ENCODE data around the gene ARL4C. TPM values are rescaled to one million over a fixed set of nuclear protein-coding genes. Genes with fewer than 3 reads are reported as not detected.

ARL4C gene
- polyA plus RNA-seq (2012; ENCODE audit: low read depth, missing spikeins) = 5.1 TPM

GRCh38 chr2:234496835-234497593, at the start of gene ARL4C:
Gene ARL4C, minus strand, starts transcription at chr2:234497081. Its CDS starts 495 bp downstream, at chr2:234496586.
- DNase-seq (ENCODE audit: insufficient read length, low spot score) (peak; percentile 64), FAIRE-seq (no peak)
- TF ChIP-seq POU2F2 (IDR thresholded peaks at IDR 0.05; ENCODE audit: low read depth, low read length) (no peak), TAF1 (IDR thresholded peaks at IDR 0.05; ENCODE audit: low read depth, low read length) (no peak), PAX5 (IDR thresholded peaks at IDR 0.05; ENCODE audit: insufficient read depth, low read length, severe bottlenecking) (no peak)

GRCh38 chr2:234544659-234545611, 48.1 kb upstream of the ARL4C start:
- DNase-seq (ENCODE audit: insufficient read length, low spot score) = peak; percentile 68
- peak; percentile 61 for FAIRE-seq
- no peak for TF ChIP-seq POLR2A (IDR thresholded peaks at IDR 0.05; ENCODE audit: low read depth, low read length)
- no peak for TF ChIP-seq SPI1 (IDR thresholded peaks at IDR 0.05; ENCODE audit: low read depth, low read length)
- TF ChIP-seq PAX5 (IDR thresholded peaks at IDR 0.05; ENCODE audit: insufficient read depth, low read length, severe bottlenecking) = no peak
- TF ChIP-seq POLR2AphosphoS5 (IDR thresholded peaks at IDR 0.05; ENCODE audit: low read depth, low read length) = no peak
- TF ChIP-seq POU2F2 (IDR thresholded peaks at IDR 0.05; ENCODE audit: low read depth, low read length) = no peak
- TF ChIP-seq TAF1 (IDR thresholded peaks at IDR 0.05; ENCODE audit: low read depth, low read length) = no peak

GRCh38 chr2:234542742-234543141, 45.9 kb upstream of the ARL4C start:
- no peak for FAIRE-seq
- no peak for TF ChIP-seq POU2F2 (IDR thresholded peaks at IDR 0.05; ENCODE audit: low read depth, low read length)
- no peak for TF ChIP-seq POLR2AphosphoS5 (IDR thresholded peaks at IDR 0.05; ENCODE audit: low read depth, low read length)
- no peak for TF ChIP-seq POLR2A (IDR thresholded peaks at IDR 0.05; ENCODE audit: low read depth, low read length)
- no peak for TF ChIP-seq TAF1 (IDR thresholded peaks at IDR 0.05; ENCODE audit: low read depth, low read length)
- no peak for TF ChIP-seq SPI1 (IDR thresholded peaks at IDR 0.05; ENCODE audit: low read depth, low read length)
- TF ChIP-seq PAX5 (IDR thresholded peaks at IDR 0.05; ENCODE audit: insufficient read depth, low read length, severe bottlenecking) = no peak
- no peak for DNase-seq (ENCODE audit: insufficient read length, low spot score)

- no peak for TF ChIP-seq POLR2AphosphoS5 (IDR thresholded peaks at IDR 0.05; ENCODE audit: low read depth, low read length)
- TF ChIP-seq POU2F2 (IDR thresholded peaks at IDR 0.05; ENCODE audit: low read depth, low read length) = no peak
- no peak for TF ChIP-seq PAX5 (IDR thresholded peaks at IDR 0.05; ENCODE audit: insufficient read depth, low read length, severe bottlenecking)
- no peak for TF ChIP-seq TAF1 (IDR thresholded peaks at IDR 0.05; ENCODE audit: low read depth, low read length)
- TF ChIP-seq POLR2A (IDR thresholded peaks at IDR 0.05; ENCODE audit: low read depth, low read length) = no peak
- TF ChIP-seq SPI1 (IDR thresholded peaks at IDR 0.05; ENCODE audit: low read depth, low read length) = no peak
- FAIRE-seq (no peak), DNase-seq (ENCODE audit: insufficient read length, low spot score) (no peak)
These were observed 41.0 kb upstream of the ARL4C start for GRCh38 chr2:234537929-234538328.

GRCh38 chr2:234536178-234536965, 39.5 kb upstream of the ARL4C start:
- FAIRE-seq (no peak), DNase-seq (ENCODE audit: insufficient read length, low spot score) (no peak)
- TF ChIP-seq SPI1 (IDR thresholded peaks at IDR 0.05; ENCODE audit: low read depth, low read length) = no peak
- no peak for TF ChIP-seq POLR2A (IDR thresholded peaks at IDR 0.05; ENCODE audit: low read depth, low read length)
- no peak for TF ChIP-seq POU2F2 (IDR thresholded peaks at IDR 0.05; ENCODE audit: low read depth, low read length)
- no peak for TF ChIP-seq POLR2AphosphoS5 (IDR thresholded peaks at IDR 0.05; ENCODE audit: low read depth, low read length)
- TF ChIP-seq PAX5 (IDR thresholded peaks at IDR 0.05; ENCODE audit: insufficient read depth, low read length, severe bottlenecking) = no peak
- no peak for TF ChIP-seq TAF1 (IDR thresholded peaks at IDR 0.05; ENCODE audit: low read depth, low read length)

GRCh38 chr2:234535464-234535863, 38.6 kb upstream of the ARL4C start:
- TF ChIP-seq TAF1 (IDR thresholded peaks at IDR 0.05; ENCODE audit: low read depth, low read length) (no peak), POLR2A (IDR thresholded peaks at IDR 0.05; ENCODE audit: low read depth, low read length) (no peak), POLR2AphosphoS5 (IDR thresholded peaks at IDR 0.05; ENCODE audit: low read depth, low read length) (no peak)
- FAIRE-seq (no peak), DNase-seq (ENCODE audit: insufficient read length, low spot score) (no peak)

- DNase-seq (ENCODE audit: insufficient read length, low spot score) = no peak
- FAIRE-seq = no peak
- no peak for TF ChIP-seq TAF1 (IDR thresholded peaks at IDR 0.05; ENCODE audit: low read depth, low read length)
These were observed 37.6 kb upstream of the ARL4C start for GRCh38 chr2:234534515-234534914.

GRCh38 chr2:234533626-234534025, 36.7 kb upstream of the ARL4C start:
- FAIRE-seq (no peak), DNase-seq (ENCODE audit: insufficient read length, low spot score) (no peak)
- TF ChIP-seq SPI1 (IDR thresholded peaks at IDR 0.05; ENCODE audit: low read depth, low read length) (no peak), TAF1 (IDR thresholded peaks at IDR 0.05; ENCODE audit: low read depth, low read length) (no peak), POLR2A (IDR thresholded peaks at IDR 0.05; ENCODE audit: low read depth, low read length) (no peak), POU2F2 (IDR thresholded peaks at IDR 0.05; ENCODE audit: low read depth, low read length) (no peak), PAX5 (IDR thresholded peaks at IDR 0.05; ENCODE audit: insufficient read depth, low read length, severe bottlenecking) (no peak), POLR2AphosphoS5 (IDR thresholded peaks at IDR 0.05; ENCODE audit: low read depth, low read length) (no peak)
